WTC11 (cell line): Measurements from ENCODE around the gene SLC17A2.

Source experiments
- GABPB1 ChIP-seq: sonication (generic); formaldehyde crosslinking; IDR thresholded peaks from 2 replicates; pipeline ENCODE4 v1.8.1; 2023; ENCODE audit warnings: mild to moderate bottlenecking, missing genetic modification reagents
- MAX ChIP-seq: sonication (generic); formaldehyde crosslinking; IDR thresholded peaks from 2 replicates; pipeline ENCODE4 v1.8.0; 2022; ENCODE audit warnings: mild to moderate bottlenecking, missing genetic modification reagents
- TEAD4 ChIP-seq: sonication (generic); formaldehyde crosslinking; IDR thresholded peaks from 2 replicates; pipeline ENCODE4 v1.8.0; 2022; ENCODE audit warnings: mild to moderate bottlenecking, missing genetic modification reagents

- TF ChIP-seq TEAD4 = no peak
- TF ChIP-seq GABPB1 = no peak
- no peak for TF ChIP-seq MAX (CRISPR knock-in tag)
These were observed 46.5 kb downstream of the SLC17A2 start for GRCh38 chr6:25883991-25884390.
